Measurements from ENCODE around the gene UVRAG.

UVRAG gene

DNA sequence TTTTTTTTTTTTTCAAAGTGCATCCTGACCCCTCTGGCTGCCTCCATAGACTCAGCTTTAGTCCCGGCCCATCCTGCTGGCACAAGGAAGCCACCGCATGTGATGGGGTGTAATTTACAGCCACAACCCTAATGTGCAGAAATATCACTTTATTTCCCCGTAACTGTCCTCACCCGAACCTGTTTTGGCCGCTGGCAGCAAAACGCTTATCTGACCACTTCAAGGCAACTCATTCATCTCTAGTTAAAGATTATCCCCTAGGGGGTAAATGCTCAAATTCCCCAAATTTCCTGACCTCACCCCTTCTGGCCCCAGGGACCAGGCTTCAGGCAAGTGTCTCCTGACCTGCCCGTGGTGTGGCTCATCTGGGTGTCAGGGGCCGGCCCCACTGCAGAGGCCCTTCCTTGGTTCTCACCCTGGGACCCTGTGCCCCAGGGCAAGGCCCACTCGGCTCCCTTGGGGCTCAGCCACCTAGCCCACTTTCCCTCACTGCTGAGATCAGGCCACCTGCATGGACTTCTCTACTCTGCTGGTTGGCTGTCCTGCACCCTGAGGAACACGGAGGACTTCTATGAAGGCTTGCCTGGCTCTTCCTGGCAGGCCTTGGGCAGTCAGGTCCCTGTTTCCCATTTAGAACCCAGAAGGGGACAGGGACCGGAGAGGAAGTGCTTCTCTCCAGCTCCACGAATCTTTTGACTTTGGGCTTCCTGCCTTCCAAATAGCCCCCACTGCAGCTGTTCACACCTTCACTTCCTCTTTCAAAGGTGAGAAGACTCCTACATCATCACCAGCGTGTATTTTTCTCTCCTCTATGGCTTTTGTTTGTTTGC lies 337.9 kb downstream of the UVRAG start:
- no peak for DNase-seq (ENCODE audit: low read depth)

DNA sequence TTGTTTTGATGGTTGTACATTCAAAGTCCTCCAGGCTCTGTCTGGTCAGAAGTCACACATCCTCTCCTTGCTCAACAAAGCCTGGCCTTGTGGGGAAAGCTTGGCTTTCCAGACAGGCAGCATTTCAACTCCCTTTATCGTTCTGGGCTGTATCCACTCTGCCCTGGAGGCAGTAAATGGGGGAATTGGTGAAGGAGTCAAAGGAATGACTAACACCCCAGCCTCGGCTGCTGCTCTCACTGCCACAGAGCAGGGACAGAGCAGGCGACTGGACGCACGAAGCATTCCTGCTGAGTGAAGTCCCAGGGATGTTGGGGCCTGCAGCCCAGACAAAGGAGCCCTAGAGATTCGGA lies 338.5 kb downstream of the UVRAG start:
- no peak for DNase-seq (ENCODE audit: low read depth)

DNA sequence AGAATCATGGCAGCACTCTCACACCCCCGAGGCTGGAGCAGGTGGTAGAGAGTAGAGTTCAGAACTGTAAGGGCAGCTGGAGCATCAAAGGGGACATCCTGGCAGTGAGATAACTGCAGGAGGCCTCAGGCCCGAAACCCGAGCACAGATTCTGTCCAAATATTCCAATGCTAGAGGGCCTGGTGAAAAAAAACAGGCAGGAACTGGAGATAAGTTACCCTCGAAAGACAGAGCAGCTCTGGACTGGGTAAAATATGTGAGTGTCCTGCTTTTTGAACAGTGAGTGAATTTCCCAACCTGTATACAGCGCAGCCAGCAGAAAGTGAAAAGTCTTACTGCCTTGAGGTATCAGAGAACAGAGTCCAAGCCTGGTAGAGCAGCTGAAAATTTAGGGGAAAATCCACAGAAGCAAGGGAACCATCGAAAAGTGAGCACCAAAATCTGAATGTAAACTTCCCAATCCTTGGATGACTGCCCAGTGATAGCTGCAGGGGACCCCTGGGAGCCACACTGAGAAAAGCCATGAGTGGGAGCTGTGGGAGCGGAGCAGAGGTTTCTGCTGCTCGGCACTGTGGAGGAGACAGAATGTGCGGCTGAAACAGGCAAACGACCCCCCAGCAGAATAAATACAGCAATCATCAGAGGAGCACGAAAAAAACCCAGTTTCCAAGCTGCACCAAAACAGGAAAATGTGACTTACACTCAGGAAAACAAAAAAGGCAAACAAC lies 340.7 kb downstream of the UVRAG start:
- DNase-seq (ENCODE audit: low read depth), result no peak

DNA sequence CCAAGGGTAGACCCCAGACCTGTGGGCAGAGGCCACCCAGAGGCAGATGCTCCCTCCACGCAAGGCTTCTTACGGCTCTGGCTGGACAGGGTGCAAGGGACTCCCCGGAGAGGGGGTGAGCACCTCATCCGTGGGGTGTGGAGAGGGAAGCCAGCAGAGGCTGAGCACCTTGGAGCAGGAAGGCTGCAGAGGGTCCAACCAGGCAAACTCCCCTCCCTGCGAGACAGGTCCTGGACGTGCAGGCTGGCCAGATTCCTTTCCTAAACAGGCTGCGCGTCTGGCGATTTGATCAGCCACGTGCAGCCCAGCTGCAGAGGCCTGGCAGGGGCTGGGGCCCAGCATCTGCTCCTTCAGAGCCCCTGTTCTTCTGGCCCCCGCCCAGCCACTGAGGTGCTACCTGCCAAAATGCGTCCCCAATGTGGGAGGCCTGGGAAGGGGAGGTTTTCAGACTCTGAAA lies 342.0 kb downstream of the UVRAG start:
- DNase-seq (ENCODE audit: low read depth), result no peak

DNA sequence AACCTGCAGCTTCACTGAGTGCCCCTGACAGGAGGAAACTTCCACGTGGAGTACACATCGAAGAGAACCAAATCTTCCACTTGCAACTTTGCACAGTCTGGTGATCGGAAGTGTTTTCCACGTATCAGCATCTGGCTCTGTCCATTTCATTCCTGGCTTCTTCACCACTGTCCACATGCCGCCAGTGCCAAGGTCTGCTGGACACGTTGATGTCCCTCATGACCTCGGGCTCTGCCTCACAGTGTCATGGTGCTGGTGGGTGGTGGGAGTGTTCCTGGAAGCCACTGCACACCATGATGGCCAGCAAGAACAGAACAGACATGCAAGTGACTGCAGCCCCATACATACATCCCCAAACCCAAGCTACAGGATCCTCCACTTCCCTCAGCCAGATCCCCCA lies 342.9 kb downstream of the UVRAG start:
- DNase-seq (ENCODE audit: low read depth), result no peak

DNA sequence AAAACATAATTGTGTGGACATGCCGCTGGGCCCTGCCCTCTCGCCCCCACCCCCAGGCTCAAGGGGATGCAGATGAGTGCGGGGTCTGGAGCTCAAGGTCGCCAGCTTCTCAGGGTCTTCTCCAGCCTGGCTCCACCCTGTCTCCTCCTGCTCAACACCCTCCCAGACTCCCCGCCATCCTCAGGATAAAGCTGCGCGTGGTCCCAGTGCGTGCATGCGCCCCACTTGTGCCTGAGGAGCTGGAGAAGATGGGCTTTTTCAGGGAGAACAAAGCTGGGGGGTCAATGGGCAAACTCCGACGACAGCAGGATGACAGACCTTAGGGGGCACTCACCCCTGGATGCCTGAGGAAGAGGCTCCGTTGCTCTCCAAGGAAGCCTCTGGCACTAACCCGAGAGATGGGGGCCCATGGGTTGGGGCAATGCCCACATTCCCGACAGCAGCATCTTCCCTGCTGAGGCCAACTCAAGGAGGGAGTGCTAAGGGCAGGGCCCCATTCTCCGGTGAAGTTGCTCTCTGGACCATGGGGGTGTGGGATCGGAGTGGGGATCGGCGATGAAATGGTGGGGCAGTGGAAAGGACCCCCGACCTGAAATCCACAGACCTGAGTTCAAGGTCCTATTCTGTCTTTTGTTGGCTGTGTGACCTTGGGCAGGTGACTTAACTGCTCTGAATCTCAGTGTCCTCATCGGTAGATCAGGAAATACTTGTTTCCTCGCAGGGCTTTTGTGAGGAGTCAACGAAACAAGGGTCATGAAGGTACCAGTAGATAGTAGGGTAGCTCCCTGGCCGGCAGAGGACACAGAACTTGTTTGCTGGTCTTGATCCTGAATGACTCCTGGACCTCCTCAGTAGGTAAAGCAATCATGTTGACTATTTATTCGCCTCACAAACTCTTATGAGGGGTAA lies 343.6 kb downstream of the UVRAG start:
- DNase-seq (ENCODE audit: low read depth), result no peak

DNA sequence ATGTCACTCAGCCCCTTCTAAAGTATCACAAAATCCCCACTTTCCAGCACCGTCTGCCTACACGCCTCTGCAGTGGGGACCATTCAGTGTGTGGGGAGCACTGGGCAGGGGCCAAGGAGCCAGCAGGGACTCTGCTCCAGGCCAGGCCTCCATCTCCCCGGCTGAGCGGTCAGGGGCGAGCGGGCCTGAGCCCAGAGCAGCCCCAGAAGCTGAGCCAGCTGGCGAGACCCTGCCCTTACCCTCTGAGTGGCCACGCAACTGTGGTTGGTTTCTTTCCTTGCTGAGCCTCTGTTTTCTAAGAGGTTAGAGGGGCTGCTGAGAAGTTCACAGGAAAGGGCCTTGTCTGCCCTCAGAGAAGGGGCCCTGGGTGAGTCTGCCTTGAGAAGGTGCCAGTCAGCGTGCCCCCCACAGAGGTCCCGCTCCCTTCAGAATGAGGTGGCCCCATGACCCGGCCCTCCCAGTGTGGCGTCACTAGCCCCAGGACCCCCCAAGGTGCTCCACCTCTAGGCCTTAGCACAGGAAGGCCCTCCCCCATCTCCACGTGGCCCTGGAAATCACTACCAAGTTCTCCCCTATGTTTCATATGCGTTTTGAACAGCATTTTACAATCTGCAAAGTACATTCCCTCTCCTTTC lies 344.4 kb downstream of the UVRAG start:
- DNase-seq (ENCODE audit: low read depth), result no peak

DNA sequence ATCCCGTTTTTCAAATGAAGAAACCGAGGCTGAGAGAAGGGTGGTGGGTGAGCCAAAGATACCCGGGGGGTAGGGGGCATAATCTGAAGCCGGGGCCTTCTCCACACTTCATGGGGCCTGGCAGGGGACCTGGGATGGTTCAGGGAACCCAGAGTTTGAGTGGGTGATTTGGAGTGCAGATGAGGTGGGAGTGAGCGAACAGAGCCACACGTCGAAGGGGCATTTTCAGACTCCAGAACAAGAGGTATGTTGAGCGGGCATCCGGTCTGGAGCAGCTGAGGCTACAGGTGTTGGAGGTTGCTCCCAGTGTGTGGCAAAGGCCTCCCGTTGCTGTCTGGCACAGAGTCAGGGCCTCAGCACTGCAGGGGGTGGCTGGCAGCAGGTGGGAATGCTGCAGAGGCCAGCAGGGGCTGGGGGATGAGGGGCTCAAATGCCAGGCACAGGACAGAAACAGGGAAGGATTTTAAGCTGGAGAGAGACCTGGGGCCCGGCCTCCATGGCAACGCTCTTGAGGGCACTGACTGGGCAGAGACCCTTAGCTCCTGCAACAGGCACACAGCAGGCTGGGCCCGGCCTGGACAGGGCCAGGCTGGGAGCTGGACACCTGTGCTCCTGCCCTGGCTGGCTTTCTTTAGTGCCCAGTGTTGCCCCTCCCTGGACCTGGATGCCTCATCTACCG lies 345.1 kb downstream of the UVRAG start:
- no peak for DNase-seq (ENCODE audit: low read depth)

DNA sequence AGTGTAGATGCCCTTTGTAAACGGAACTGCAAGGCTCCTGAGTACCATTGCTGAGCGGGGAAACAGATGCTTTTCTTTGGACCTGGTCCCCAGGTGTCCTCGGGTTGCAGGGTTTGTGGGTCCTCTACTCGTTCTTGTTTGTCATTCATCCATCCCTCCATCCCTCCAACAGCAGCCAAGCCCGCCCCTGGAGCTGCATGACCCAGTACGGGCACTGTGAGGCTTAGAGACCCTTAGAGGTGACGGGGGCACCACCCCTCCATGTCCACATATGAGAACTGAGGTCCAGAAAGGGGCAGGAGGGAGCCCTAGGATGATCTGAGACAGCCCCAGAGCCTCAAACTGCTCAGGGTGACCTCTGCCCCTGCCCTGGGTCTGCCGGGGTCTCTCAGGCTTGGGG lies 345.8 kb downstream of the UVRAG start:
- no peak for DNase-seq (ENCODE audit: low read depth)

DNA sequence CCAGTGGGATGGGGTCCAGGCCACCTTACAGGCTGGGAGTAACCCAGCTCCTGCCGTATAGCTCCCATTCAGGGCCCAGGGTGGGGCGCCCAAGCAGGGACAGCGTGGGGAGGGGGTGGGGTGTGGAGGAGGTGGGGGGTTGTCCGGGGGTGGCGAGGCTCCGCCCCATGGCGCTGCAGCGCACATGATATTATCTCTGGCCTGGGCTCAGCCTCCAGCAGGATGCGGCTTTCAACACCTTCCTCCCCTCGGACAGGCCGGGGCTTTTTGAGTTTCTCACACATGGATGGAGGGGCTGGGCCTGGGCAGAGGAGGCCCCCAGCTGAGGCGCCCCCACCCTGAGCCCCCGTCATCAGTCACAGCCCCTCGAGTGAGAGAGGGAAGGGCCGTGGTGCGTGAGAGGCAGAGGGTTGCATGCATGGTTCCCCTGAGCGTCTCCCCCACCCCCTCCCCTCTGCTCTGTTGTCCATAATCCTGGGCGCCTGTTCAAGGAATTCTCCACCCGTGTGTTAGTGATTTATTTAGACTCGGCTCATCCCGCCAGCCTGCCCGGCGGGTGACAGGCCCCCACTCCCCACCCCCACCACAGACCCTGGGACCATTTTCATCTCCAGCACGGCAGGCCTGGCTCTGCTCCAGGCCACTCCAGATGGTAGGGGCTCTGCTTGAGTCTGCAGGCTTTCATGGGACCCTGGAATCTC lies 346.4 kb downstream of the UVRAG start:
- DNase-seq (ENCODE audit: low read depth), result no peak

DNA sequence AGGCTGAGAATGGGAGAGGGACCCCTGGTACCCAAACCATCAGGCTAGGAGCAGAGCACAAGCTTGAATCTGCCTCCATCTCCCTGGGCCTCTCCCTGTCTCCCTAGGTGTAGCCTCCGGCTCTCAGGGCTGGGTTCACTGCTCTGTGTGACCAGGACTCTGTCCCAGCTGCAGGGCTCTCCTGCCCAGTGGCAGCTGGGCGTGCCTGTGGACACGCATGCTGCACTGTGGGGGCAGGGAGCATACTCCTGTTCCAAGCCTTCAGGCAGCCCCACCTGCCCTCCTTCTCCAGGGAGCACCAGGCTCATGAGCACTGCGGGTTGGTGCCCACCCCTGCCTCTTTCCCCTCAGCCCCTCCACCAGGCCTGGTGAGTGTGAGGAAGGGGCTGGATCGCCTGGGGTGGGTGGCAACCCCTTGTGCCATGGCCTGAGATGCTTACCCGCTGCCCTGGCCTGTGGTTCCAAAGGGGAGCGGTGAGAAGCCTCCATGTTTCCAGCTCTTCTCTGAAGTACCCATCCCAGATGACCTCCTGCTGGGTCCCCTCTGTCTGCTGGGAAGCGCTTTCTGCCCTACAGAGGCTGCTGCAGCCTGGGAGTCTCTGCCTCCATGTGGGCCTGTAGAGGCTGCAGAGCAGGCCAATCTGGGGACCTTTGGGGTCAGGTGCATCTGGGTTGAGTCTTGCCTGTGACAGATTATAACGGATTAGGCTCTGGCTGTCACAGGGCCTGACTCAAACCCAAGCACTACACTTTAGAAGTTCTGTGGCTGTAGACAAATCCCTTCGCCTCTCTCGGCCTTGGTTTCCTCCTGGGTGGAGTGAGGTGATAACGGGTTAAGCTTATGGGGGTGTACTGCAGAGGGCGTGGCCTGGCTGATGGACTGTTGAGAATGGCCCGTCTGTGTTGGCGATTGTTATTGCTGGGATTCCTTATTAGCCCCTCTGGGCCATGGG lies 347.6 kb downstream of the UVRAG start:
- no peak for DNase-seq (ENCODE audit: low read depth)

DNA sequence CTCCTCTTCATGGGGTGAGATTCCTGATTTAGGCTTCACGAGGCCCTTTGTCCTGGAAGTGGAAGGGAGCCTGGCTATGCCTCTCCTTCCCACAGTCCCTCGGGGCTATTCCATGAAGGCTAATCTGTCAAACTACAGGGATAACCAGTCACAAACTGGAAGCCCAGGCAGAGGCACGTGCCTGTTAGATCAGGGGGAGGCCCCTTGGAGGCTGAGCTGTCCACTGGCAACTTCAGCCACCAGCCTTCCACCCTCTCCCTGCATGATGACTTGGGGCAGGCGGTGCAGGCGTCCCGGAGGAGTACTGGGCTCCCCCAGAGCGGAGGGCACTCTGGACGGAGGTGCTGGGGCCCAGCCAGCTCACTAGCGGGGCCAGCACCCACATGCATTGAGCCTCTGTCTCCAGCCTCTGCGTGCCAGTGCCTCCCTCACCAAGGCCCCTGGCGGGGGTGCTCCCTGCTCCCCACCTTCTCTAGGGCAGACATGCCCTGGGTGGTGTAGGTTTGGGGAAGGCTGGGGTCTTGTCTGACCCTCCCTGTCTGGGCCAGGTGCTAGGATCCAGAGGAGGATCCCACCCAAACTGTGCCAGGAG lies 348.4 kb downstream of the UVRAG start:
- DNase-seq (ENCODE audit: low read depth), result no peak

DNA sequence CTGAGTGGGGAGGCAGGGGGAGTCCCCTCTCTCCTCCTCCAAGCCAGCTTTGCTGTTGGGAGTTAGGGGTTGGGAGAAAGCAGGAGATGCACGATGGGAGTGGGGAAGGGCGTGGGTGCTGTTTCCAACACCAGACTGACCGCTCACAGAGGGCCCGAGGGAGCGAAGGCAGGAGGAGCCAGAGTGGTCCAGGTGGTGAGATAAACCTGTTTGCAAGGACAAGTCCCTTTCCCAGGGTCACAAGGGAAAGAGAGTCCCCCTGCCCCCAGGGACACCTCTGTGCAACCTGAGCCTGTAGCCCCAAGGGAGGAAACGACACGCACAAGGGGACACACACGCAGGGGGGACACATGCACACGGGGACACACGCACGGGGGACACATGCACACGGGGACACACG lies 349.1 kb downstream of the UVRAG start:
- no peak for DNase-seq (ENCODE audit: low read depth)

DNA sequence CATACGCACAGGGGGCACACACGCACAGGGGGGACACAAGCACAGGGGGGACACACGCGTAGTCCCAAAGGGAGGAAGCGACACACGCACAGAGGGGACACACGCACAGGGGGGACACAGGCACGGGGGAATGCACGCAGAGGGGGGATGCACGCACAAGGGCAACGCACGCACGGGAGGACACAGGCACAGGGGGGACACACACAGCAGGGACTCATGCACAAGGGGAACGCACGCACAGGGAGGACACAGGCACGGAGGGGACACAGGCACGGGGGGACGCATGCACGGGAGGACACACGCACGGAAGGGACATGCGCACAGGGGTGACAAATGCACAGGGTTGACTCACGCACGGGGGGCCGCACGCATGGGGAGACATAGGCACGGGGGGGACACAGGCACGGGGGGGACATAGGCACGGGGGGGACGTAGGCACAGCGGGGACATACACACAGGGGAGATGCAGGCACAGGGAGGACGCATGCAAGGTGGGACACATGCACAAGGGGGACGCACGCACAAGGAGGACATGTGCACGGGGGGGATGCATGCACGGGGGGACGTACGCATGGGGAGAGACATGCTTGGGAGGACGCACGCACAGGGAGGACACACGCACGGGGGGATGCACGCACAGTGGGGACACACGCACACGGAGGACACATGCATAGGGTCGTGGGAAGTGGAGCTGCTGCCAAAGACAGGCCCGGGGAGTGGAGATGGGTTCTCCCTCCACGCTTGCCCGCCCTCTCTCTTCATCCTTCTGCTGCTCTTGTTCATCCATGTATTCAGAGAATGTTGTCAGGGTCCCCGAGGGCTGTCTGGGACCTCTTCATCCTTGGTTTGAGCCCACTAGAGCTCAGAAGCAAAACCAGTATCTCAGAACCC lies 350.1 kb downstream of the UVRAG start:
- no peak for DNase-seq (ENCODE audit: low read depth)

DNA sequence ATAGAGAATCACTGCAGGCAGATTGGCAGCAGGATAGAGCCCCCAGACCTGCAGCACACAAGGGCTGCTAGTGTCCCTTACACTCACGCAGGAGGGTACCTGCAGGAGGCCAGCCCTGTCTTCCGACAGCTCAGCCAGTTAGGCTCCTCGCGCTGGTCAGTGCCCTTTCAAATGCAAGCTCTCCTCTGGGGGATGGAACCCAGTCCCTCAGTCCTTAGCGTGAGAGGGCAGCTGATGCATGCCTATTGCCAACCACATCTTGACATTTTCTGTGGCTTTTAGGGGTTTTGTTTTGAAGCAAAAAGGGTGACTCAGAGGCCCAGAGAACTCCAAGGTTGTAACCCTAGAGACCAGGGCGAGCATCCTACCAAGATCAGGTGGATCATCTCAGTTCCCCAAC lies 351.3 kb downstream of the UVRAG start:
- no peak for DNase-seq (ENCODE audit: low read depth)

DNA sequence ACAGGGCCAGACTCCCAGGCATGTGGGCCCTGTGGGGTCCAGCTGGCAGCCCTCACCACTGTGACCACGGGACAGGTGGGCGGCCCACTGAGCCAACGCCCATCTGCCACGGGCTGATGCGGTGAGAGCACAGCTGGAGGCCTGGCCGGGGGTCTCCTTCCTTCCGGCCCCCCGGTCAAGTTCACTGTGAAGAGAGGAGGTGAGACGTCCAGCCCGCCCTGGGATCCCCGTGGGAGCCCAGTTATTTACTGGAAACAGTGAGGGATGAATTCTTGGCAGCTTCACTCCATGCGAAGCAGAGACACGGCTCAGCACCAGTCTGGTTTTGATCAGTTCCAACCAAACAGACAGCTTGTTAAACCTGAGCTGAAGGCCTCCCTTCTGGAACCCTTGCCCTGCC lies 352.6 kb downstream of the UVRAG start:
- no peak for DNase-seq (ENCODE audit: low read depth)

DNA sequence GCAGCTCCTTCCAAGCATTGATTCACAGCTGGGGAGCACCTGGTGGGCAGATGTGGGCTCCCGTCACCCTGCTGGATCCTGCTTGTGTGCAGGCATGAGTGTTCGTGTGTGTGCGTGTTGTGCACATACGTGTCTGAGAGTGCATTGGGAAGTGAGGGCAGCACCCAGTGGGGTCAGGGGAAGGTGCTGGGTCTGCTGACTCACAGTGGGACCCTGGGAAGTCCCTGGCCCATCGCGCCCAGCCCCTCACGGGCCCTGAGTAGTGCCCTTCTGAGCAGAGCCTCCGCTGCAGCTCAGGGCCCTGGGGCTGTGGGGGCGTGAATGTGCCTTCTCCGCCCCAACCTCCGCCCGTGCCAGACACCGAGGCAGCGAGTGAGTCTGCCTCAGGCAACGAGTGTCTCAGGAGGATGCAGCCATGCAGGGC lies 354.5 kb downstream of the UVRAG start:
- DNase-seq (ENCODE audit: low read depth), result no peak

DNA sequence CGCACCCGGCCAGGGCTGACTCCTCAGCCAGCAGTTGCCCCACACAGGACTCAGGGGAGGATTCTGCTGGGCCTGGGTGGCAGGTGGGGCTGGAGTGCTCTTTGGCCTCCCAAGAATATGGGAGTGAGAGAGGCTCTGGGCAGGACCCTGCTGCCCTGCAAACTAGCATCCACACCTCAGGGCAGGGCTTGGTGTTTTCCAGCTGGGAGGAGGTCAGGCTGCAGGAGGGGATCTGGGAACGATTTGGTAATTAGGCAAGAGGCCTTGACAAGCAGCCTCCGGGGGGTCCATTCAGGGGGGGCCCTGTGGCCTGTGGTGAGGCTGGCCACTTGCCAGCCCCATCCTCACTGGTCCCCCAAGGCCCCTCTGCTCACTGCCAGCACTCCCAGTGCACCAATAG lies 355.5 kb downstream of the UVRAG start:
- no peak for DNase-seq (ENCODE audit: low read depth)
